HG03159 (cell line): ENCODE data around the gene ZNF57.
"Not testable (repeated sequence)": the region's sequence is repeated elsewhere in the genome, so short reads cannot be mapped to it uniquely, and the experiment has no call there.

Source experiments
- ATAC-seq: cut with Tn5 transposase; IDR thresholded peaks from one replicate; pipeline ENCODE4 v1.9.1; 2021; ENCODE audit warnings: mild to moderate bottlenecking, moderate library complexity; ENCODE audit not compliant: unreplicated experiment

ZNF57 gene

DNA sequence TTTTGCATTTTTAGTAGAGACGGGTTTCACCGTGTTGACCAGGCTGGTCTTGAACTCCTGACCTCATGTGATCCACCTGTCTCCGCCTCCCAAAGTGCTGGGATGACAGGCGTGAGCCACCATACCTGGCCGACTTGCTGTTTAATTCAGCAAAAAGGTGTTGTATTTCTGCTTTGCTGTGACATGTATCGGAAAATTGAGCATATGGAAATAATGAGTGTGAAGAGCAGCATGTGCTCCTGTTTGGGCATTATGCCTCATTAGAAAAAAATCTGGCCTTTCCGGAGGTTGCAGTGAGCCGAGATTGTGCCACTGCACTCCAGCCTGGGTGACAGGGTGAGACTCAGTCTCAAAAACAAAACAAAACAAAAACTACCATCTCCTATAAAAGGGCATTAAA is 10.2 kb upstream of the ZNF57 start:
- ATAC-seq: not testable (repeated sequence)

DNA sequence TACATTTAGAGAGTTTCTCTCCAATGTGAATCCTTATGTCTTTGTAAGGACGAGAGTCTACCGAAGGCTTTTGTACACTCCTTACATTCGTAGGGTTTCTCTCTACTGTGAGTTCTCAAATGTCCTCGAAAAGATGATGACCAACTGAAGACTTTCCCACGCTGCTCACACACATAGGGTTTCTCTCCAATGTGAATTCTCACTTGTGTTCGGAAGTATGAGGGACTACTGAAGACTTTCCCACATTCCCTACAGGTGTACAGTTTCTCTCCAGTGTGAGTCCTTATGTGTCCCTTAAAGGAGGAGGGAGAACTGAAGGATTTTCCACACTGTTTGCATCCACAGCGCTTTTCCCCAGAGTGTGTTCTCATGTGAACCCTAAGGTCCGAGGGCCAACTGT is 4.0 kb upstream of the ZNF57 start:
- no peak for ATAC-seq

DNA sequence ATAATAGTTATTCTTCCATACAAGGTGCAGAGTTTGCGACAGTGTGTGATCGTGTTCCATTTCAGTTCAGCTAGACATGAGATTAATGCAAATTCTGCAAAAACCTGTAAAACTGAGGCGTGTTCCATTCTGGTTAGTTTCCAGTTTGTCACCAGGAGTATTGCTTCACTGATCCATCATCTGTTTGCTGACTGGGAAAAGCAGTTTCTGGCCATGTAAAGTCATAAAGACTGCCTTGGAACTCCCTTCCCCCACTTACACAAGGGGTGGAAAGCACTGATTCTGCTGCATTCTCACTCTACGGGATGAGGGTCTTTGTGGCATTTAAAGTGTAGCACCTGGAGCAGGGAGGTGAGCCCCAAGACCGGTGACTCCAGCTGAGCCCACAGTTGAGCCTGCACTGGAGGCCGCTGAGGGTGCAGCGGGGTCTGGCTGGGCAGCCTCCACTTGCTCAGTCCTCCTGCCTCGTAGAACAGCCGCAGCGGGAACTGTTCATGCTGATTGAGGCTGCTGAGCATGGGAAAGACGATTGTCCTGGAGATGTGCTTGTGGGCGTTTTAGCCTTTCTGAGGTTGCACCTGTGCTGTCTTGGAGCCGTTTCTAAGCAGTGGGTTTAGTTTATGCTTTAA is 2.0 kb downstream of the ZNF57 start:
- no peak for ATAC-seq

DNA sequence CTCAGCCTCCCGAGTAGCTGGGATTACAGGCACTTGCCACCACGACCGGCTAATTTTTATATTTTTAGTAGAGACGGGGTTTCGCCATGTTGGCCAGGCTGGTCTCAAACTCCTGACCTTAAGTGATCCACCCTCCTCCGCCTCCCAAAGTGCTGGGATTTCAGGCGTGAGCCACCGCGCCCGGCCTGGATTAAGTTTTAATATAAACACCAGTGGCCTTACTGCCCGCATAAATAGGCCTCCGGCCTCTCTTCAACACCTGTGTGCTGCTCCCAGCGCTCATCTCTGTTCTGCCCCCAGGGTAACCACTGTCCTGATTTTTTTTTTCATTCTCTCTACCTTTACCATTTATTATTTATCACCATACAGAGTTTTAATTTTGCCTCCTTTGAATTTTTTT is 2.6 kb downstream of the ZNF57 start:
- ATAC-seq: not testable (repeated sequence)

DNA sequence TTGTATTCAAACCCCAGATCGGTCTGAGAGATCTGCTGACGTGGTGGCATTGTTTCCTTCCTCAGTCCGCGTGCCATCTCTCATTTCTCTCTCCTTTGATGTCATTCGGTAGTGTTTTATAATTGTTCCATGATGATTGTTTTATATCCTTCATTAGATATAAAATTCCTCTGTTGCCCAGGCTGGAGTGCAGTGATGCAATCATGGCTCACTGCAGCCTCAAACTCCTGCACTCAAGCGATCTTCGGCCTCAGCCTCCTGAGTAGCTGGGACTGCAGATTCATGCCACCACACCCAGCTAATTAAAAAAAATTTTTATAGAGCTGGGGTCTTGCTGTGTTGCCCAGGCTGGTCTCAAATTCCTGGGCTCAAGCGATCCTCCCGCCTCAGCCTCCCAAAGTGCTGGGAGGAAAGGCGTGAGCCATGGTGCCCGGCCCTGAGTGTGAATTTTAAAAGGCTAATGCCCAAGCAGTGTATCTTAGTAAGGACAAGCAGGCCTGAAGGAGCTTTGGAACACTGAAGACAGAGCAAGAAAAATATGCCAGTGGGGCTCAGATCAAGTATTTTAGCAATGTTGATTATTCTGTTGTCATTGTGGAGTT is 5.3 kb downstream of the ZNF57 start:
- ATAC-seq: no peak

DNA sequence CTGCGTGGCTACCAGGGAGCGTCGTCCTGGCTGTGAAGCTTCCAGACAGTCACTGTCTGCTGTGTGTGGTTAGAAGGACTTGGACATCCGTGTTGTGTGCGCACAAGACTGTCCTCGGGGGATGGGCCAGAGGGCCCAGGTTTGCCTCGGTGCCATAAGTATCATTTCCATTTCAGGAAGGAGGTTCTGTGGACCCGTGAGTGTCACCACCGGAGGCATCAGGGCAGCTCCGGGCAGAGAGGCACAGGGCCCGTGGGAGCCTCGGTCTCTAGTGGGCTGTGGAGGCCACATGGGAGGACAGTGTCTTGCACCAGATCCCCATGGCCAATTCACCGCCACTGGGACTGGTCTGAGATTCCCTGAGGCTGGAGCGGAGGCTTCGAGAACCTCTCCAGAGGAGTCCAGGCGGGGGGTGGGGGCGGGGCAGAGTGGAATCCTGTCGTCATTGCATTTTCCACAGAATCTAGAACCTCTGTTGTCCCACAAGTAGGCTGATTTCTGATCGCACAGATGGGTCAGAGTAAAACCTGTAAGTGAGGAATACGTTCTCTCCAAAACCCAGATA is 6.0 kb downstream of the ZNF57 start:
- no peak for ATAC-seq

DNA sequence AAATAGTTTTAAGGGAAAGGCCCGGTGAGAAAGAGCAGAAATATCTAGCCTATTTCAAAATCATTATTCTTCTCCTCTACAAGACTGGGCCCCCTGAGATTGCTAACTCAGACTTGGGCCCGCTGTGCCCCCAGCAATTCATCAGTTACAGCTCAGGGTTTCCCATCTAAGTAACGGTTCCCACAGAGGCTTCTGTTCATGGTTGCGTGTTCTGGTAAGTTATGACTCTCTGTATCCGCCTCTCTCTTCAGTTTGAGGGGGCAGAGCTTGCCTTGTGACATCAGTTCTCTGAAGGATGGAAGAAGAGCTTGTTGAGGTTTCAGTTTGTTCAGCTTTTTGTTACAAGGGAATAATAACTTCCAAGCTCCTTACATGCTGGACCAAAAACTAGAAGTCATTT is 11.6 kb downstream of the ZNF57 start:
- no peak for ATAC-seq

DNA sequence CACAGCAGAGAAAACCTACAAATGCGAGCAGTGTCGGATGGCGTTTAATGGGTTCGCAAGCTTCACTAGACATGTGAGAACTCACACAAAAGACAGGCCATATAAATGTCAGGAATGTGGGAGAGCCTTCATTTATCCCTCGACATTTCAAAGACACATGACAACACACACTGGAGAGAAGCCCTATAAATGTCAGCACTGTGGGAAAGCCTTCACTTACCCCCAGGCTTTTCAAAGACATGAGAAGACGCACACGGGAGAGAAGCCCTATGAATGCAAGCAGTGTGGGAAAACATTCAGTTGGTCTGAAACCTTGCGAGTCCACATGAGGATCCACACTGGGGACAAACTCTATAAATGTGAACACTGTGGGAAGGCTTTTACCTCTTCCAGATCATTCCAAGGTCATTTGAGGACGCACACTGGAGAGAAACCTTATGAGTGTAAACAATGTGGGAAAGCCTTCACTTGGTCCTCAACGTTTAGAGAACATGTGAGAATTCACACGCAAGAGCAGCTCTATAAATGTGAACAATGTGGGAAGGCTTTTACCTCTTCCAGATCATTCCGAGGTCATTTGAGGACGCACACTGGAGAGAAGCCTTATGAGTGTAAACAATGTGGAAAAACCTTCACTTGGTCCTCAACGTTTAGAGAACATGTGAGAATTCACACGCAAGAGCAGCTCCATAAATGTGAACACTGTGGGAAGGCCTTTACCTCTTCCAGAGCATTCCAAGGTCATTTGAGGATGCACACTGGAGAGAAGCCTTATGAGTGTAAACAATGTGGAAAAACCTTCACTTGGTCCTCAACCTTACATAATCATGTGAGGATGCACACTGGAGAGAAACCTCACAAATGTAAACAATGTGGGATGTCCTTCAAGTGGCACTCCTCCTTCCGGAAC is 16.8 kb downstream of the ZNF57 start:
- no peak for ATAC-seq

DNA sequence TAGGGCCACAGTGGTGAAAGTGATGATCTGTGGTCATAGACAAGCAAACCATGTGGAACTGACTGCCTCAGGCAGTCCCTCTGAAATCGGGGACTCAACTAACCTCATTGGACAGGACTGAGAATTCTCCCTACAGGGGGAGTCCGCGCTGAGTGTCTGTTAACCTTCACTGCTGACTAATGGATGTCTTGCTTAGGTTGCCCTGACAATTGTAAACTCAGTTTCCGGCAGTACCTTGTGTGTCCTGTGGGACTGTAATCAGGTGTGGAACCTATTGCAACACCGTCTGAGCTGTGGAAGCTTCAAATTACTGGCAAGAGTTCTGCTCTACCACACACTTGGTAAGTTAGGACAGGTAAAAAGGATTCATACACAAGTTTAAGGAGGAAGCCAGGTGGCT is 22.3 kb downstream of the ZNF57 start:
- ATAC-seq: no peak

DNA sequence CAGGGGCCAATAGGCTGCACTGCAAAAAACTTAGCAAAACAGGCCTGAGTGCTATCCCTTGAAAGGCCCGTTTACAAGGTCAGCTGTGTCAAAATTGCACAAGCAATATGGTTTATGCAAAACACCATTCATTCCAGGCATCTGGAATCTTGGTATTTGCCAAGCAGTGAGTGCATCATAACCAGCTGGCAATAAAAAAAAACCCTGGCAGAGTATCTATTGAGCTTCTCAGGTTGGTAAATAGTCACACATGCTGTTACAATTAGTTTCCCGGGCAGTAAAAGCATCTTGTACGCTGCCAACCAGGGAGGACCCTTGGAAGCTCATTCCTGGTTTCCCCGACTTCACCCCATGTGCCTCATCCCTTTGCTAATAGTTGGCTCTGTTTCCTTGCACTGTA is 22.8 kb downstream of the ZNF57 start:
- no peak for ATAC-seq

DNA sequence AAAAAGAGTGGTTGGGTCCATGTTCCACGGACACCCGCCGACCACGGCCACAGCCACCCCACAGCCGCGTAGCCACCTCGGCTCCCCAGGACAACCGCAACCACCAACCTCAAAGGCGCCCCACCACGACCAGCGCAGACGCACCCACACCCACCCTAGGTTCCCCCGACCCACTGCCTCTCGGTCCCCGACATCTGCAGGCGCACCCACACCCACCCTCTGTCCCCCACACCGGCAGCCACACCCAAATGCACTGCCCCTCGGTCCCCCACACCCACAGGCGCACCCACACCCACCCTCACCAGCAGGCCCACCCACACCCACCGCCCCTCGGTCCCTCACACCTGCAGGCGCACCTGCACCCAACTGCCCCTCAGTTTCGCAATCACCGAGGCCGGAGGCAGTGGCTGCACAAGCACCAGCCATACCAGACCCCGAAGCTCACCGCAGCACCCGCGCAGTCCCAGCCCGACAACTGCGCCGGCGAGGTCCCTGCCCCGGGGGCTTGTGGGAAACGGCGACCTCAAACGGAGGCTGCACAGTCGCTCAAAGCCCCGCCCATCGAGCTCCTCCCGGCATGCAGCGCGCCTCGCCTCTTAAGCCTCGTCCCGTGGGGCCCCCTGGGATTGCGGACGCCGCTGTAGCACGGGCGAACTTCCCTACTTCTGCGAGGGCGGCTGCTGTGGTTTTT is 25.8 kb downstream of the ZNF57 start:
- no peak for ATAC-seq

DNA sequence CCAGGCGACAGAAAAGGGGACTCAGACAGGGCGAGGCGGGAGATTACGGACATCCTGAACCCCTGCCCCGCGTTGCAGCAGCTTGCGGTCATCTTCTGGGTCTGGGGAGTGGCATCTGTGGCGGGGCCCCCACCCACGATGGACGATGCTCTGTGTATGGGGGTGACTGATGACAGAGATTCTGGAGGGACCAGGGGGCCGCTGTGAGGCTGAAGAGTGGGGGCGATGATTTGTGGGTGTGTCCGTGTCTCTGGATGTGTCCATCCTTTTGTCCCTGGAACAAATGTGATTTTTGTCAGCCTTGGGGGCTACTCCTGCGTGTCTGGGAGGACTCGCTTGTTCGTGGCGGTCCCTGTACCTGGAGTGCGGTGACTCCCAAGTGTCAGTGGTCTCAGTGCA is 26.3 kb downstream of the ZNF57 start:
- ATAC-seq: no peak

DNA sequence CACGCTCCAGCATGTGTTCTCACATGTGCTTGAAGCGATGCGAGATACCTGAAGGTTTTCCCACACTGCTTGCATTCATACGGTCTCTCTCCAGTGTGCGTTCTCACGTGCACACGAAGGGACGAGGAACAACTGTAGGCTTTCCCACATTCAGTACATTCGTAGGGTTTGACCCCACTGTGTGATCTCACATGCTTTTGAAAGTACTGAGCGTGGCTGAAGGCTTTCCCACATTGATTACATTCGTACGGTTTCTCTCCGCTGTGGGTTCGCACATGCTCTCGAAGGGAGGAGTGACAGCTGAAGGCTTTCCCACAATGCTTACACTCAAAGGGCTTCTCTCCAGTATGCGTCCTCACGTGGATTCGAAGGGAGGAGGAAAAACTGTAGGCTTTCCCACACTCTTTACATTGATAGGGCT is 32.8 kb downstream of the ZNF57 start:
- ATAC-seq: no peak

DNA sequence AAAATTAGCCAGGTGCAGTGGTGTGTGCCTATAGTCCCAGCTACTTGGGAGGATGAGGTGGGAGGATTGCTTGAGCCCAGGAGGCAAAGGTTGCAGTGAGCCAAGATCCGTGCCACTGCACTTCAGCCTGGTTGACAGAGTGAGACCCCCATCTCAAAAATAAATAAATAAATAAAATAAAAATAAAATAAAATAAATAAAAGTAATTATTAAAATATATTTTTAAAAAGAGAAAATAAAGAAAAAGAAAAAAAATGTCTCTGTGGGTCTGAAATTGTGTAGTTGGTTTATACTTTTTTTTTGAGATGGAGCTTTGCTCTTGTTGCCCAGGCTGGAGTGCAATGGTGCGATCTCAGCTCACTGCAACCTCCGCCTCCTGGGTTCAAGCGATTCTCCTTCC is 35.1 kb downstream of the ZNF57 start:
- ATAC-seq: not testable (repeated sequence)

DNA sequence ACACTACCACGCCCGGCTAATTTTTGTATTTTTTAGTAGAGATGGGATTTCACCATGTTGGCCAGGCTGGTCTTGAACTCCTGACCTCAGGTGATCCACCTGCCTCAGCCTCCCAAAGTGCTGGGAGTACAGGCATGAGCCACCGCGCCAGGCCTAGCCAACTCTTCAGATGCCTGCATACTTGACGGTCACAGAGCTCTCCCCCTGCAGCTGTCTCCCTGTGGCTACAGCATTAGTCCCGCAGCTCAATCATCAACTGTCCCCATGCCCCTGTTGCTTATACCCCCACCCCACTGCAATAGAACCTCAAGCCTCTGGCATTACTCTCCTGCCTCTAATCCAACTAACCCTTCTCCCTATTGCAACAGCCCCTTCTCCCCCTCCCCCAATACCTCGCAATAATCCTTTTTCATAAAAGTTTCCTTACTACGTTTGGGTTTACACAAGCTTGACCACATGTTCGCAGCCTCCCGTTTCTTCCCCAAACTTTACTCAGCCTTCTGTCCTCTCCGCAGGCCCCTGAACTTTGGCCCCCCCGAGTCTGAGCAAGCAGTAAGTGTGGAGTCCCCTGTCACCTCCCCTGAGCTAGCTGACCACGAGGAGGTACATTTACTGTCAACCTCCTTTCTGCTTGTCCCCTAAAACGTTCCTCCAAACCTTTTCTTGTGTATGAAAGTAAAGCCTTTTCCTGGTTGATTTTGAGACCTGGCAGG is 42.4 kb downstream of the ZNF57 start:
- ATAC-seq: no peak

DNA sequence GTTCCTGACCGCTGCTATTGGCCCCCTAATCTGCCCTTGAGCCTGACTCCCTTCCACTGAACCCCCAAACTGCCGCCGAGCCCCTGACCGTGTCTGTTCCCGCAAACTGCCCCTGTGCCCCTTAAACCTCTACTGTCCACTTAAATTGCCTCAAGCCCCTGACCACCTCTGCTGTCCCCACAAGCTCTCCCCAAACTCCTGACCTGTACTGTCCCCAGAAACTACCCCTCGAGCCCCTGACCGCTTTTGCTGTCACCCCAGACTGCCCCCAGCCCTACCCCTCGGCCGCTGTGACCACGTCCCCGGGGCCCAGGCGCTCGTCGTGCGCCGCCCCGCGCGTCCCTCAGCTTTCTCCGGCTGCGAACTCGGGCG is 43.7 kb downstream of the ZNF57 start:
- no peak for ATAC-seq

DNA sequence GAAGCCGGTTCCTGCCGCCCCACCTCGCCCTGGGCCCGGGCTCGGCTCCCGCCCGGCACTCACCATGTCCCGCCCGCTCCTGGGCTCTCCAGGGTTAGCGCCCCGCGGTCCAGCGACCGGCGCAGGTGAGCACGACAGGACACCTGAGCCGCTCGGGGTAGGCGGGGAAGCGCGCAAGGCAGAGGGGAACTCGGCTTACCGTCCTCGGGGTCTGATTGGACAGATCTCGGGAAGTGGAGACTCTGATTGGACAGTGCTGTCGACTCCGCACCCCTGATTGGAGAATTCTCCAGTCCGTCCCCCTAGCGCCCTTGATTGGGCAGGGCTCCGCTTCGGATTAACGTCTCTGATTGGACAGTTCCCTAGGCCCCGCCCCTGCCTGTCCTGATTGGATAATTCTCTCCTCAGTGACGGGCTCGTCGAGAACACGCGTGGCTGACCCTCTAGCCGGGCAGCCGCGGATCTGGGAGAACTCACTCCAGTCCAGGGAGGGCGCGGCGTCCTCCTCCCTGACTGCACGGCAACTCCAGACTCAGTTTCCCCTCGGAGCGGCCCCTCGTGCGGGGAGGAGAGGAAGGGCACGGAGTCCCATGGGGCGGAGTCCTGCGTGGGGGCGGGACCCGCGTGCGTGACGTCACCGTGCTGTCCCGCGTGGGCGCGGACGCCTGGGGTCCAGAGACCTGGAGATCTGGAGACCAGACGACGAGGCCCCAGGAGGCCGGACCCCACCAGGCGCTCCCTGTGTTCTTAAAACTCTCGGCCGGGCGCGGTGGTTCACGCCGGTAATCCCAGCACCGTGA is 44.2 kb downstream of the ZNF57 start, which contains the start of gene ZNF77:
TSS of gene ZNF77 (minus strand) at position 197 of the 800 bp plus-strand sequence. CDS start at position 66, 131 bp downstream.
- peak; percentile 91 for ATAC-seq

DNA sequence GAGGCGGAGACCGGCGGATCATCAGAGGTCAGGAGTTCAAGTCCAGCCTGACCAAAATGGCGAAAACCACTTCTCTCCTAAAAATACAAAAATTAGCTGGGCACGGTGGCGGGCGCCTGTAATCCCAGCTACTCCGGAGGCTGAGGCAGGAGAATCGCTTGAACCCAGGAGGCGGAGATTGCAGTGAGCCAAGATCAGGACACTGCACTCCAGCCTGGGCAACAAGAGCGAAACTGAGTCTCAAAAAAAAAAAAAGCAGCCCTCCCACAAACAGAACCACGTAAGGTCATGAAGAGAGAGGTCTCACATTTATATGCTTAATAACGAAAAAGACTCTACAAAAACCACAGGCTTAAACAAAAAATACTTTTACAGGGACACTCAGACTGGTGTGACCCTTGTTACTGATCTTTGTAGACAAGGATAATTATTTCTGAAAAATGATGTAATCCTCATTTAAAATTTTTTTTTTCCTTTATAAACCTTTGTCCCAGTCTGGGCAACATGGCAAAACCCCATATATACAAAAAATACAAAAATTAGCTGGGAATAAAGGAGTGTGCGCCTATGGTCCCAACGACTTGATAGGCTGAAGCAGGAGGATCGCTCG is 45.0 kb downstream of the ZNF57 start:
- ATAC-seq: no peak

DNA sequence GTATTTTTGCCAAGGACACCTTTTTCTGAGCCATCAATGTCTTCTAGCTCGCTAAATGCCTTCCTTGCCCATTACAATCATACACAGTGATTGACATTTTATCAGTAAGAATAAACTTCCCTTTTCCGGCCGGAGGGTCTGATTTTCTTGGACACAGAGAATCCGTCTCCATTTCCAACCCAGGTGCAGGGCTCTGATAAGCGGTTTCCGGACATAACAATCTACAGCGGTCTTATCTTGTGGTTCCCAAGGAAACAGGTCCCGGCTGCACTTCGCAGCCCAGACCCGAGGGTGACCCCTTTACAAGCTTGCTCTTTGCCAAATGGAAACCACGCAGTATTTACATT is 49.2 kb downstream of the ZNF57 start:
- peak; percentile 10 for ATAC-seq
